ENCODE results near the gene MYEF2.

DNA sequence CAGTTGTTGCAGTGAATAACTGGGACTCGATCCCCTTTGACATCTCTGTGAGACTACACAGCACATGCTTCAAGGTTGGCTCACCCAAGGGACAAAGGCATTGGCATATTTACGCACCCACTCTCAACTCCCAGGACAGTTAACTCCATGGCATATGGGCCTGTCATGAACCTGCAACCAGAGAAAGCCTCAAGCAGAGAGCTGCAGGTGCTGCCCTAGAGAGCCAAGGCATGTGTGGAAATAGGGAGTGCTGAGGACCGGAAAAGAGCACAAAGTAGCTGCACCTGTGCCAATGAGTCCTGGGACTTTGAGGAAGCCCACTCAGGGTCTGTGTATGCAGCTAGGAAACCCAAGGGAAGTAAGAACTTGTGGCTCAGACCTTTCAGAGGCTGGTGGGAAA is 90.3 kb downstream of the MYEF2 start:
- no peak for TF ChIP-seq EP300 (IDR thresholded peaks at IDR 0.05)
- TF ChIP-seq POLR2A (IDR thresholded peaks at IDR 0.05) = no peak
- TF ChIP-seq CTCF (IDR thresholded peaks at IDR 0.05) = no peak
- no peak for TF ChIP-seq POLR2AphosphoS5 (IDR thresholded peaks at IDR 0.05)

Measured in suprapubic skin (tissue), 4 donors.